GM23248 (cell line): ENCODE data around the gene GARIN1A. TPM values are rescaled to one million over a fixed set of nuclear protein-coding genes. Genes with fewer than 3 reads are reported as not detected.
"Not testable (repeated sequence)": the region's sequence is repeated elsewhere in the genome, so short reads cannot be mapped to it uniquely, and the experiment has no call there.

ENCODE experiments used
- DNase-seq: peaks from one replicate; pipeline ENCODE4 v3.0.0-alpha.2; 2015
- H2AFZ ChIP-seq: fragments of 200-600 bp; sonication (generic); 2 replicates; pipeline ENCODE4 v1.6.1; 2016; ENCODE audit warnings: antibody characterized with exemption
- H3F3A ChIP-seq: fragments of 200-600 bp; sonication (generic); 2 replicates; pipeline ENCODE4 v1.6.1; 2016; ENCODE audit warnings: mild to moderate bottlenecking, antibody characterized with exemption, mixed run types; ENCODE audit not compliant: insufficient read depth
- H3K27ac ChIP-seq: fragments of 200-600 bp; sonication (generic); 2 replicates; pipeline ENCODE4 v1.5.1; 2016; ENCODE audit warnings: mild to moderate bottlenecking
- H3K27me3 ChIP-seq: fragments of 200-600 bp; sonication (generic); replicated peaks from 2 replicates; pipeline ENCODE4 v1.6.1; 2016; ENCODE audit warnings: mild to moderate bottlenecking; ENCODE audit not compliant: insufficient read depth
- H3K36me3 ChIP-seq: fragments of 200-600 bp; sonication (generic); 2 replicates; pipeline ENCODE4 v1.6.1; 2016; ENCODE audit warnings: low read depth, mild to moderate bottlenecking
- H3K4me1 ChIP-seq: fragments of 200-600 bp; sonication (generic); 2 replicates; pipeline ENCODE4 v1.6.1; 2016; ENCODE audit warnings: mild to moderate bottlenecking; ENCODE audit not compliant: insufficient read depth
- H3K4me2 ChIP-seq: fragments of 200-600 bp; sonication (generic); one replicate; pipeline ENCODE4 v1.6.1; 2016; ENCODE audit warnings: mild to moderate bottlenecking; ENCODE audit not compliant: unreplicated experiment
- H3K4me3 ChIP-seq: fragments of 200-600 bp; sonication (generic); 2 replicates; pipeline ENCODE4 v1.5.1; 2016; ENCODE audit warnings: mild to moderate bottlenecking
- H3K79me2 ChIP-seq: fragments of 200-600 bp; sonication (generic); 2 replicates; pipeline ENCODE4 v1.6.1; 2016; ENCODE audit warnings: mild to moderate bottlenecking; ENCODE audit not compliant: insufficient read depth
- H3K9ac ChIP-seq: fragments of 200-600 bp; sonication (generic); 2 replicates; pipeline ENCODE4 v1.6.1; 2016; ENCODE audit warnings: mild to moderate bottlenecking
- H3K9me2 ChIP-seq: fragments of 200-600 bp; sonication (generic); 2 replicates; pipeline ENCODE4 v1.6.1; 2016; ENCODE audit warnings: mixed run types, mild to moderate bottlenecking, moderate library complexity; ENCODE audit not compliant: insufficient read depth
- H3K9me3 ChIP-seq: fragments of 200-600 bp; sonication (generic); one replicate; pipeline ENCODE4 v1.6.1; 2017; ENCODE audit warnings: low read depth
- H4K20me1 ChIP-seq: fragments of 200-600 bp; sonication (generic); 2 replicates; pipeline ENCODE4 v1.6.0; 2016; ENCODE audit not compliant: insufficient read depth
- EZH2 ChIP-seq: fragments of 200-600 bp; sonication (generic); IDR thresholded peaks from 2 replicates; pipeline ENCODE4 v1.6.1; 2018; ENCODE audit warnings: antibody characterized with exemption, mild to moderate bottlenecking; ENCODE audit not compliant: insufficient read depth, poor library complexity, severe bottlenecking
- EZH2phosphoT487 ChIP-seq: fragments of 200-600 bp; sonication (generic); IDR thresholded peaks from 2 replicates; pipeline ENCODE4 v1.6.1; 2018; ENCODE audit warnings: antibody characterized with exemption, moderate library complexity, mild to moderate bottlenecking, low read depth; ENCODE audit not compliant: insufficient read depth
- WGBS, 2 experiments: methylation state at CpG; one replicate each; pipeline ENCODE4 v1.1.6; 2015 to 2017; ENCODE audit warnings: low lambda C conversion rate in 2 of 2, low coverage in 1 of 2; ENCODE audit errors: missing lambda C conversion rate in 2 of 2; 5-methylcytosine and 5-hydroxymethylcytosine counted together
- in situ Hi-C: fragments of 300-500 bp; cut with MboI; formaldehyde crosslinking; loops from 2 replicates; pipeline ENCODE4 v1.15.0; 2020
- polyA plus RNA-seq: library from polyadenylated mRNA; unstranded; fragments of >200 nt; fragmentation: Nextera tagmentation; extraction: Ambion mirVana; gene quantifications from 2 replicates; pipeline ENCODE4 v1.2.1, GENCODE V29; 2016
- total RNA-seq: library from RNA; depleted of rRNA; stranded (reverse); fragments of >200 nt; shearing (Covaris generic); gene quantifications from 2 replicates; pipeline ENCODE4 v1.2.3, GENCODE V29; 2014

The GARIN1A gene
- total and polyA plus RNA-seq, 2 experiments from 2014 or later, result 0.28 to 0.43 TPM

DNA sequence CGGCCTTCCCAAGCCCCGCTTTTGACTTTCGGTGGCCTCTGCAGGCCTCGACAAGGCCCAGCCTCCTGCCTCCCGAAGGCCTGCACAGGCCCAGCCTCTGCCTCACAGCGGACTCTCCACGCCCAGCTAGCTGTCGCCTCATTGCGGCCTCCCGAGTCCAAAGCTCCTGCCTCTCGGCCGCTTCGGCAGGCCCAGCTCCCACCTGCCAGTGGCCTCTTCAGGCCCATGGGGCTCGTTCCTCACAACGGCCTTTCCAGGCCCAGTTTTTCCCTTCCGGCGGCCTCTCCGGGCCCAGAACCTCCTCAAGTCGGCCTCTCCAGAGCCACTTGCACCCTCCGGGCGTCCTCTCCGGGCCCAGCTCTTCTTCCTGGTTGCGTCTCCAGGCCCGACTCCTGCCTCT, 19.5 kb upstream of the GARIN1A start:
- H4K20me1 ChIP-seq, H2AFZ ChIP-seq, H3K4me2 ChIP-seq, H3K27me3 ChIP-seq, H3F3A ChIP-seq, H3K36me3 ChIP-seq, H3K79me2 ChIP-seq, H3K9me3 ChIP-seq, in situ Hi-C loops, H3K4me3 ChIP-seq, DNase-seq, H3K4me1 ChIP-seq, H3K9ac ChIP-seq, H3K27ac ChIP-seq, H3K9me2 ChIP-seq: not testable (repeated sequence)
- WGBS, 2 experiments, result 94 to 97% methylated on average over 12 to 20 of the region's 24 CpGs

DNA sequence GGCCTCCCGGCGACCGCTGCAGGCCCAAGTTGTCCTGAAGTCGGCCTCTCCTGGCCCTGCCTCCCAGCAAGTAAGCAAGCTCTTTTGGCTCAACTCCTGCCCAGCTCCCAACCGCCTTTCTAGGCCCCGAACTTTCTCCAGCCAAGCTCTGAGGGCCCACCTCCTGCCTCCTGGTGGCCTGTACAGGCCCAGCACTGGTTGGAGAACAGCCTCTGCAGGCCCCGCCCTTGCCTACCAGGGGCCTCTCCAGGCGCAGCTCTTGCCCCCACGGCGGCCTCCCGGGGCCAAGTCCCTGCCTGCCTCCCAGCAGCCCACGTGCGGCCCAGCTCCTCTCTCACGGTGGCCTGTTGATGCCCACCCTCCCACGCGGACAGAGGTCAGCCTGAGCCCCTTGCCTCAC, 18.9 kb upstream of the GARIN1A start:
- H4K20me1 ChIP-seq, DNase-seq, in situ Hi-C loops, H3K9me3 ChIP-seq, H3F3A ChIP-seq, H3K9me2 ChIP-seq, H3K79me2 ChIP-seq, H3K27me3 ChIP-seq, H3K4me3 ChIP-seq, H3K27ac ChIP-seq, H3K4me1 ChIP-seq, H2AFZ ChIP-seq, H3K4me2 ChIP-seq, H3K36me3 ChIP-seq, H3K9ac ChIP-seq: not testable (repeated sequence)
- whole genome bisulfite sequencing, 2 experiments, result 75 to 78% methylated on average over 13 to 16 of the region's 16 CpGs

DNA sequence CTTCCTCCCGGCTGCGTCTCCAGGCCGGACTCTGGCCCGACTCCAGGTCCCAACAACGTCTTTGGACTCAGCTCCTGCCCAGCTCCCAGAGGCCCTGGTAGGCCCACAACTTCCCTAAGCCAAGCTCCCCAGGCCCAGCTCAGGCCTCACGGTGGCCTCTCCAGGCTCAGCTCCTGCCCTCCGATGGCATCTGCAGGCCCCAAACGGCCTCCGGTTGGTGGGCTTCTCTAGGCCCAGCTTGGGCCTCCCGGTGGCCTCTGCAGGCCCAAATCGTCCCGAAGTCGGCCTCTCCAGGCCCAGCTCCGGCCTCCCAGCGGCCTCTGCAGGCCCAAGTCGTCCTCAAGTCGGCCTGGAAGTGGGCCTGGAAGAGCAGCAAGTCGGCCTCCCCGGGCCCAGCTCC, 18.0 kb upstream of the GARIN1A start:
- H2AFZ ChIP-seq, H3K9me3 ChIP-seq, in situ Hi-C loops, DNase-seq, H3K9me2 ChIP-seq, H3K27ac ChIP-seq, H4K20me1 ChIP-seq, H3K4me3 ChIP-seq, H3K79me2 ChIP-seq, H3K9ac ChIP-seq, H3K4me2 ChIP-seq, H3K4me1 ChIP-seq, H3F3A ChIP-seq, H3K27me3 ChIP-seq, H3K36me3 ChIP-seq: not testable (repeated sequence)
- WGBS, 2 experiments, result 84 to 97% methylated on average over 8 to 19 of the region's 19 CpGs

DNA sequence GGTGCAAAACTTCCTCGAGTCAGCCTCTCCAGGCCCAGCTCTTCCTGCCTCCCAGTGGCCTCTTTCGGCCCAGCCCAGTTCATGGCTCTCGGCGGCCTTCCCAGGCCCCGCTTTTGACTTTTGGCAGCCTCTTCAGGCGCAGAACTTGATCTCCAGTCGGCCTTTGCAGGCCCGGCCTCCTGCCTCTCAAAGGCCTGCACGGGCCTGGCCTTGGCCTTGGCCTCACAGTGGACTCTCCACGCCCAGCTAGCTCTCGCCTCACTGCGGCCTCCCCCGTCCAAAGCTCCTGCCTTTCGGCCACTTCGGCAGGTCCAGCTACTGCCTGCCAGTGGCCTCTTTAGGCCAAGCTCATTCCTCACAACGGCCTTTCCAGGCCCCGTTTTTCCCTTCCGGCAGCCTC, 17.6 kb upstream of the GARIN1A start:
- H3K36me3 ChIP-seq, H3K9me2 ChIP-seq, H3K79me2 ChIP-seq, in situ Hi-C loops, H3K4me2 ChIP-seq, H3K27me3 ChIP-seq, H3K4me3 ChIP-seq, H3F3A ChIP-seq, H2AFZ ChIP-seq, DNase-seq, H3K9me3 ChIP-seq, H3K4me1 ChIP-seq, H4K20me1 ChIP-seq, H3K9ac ChIP-seq, H3K27ac ChIP-seq: not testable (repeated sequence)
- WGBS, 2 experiments, result 87 to 89% methylated on average over 12 to 18 of the region's 18 CpGs

DNA sequence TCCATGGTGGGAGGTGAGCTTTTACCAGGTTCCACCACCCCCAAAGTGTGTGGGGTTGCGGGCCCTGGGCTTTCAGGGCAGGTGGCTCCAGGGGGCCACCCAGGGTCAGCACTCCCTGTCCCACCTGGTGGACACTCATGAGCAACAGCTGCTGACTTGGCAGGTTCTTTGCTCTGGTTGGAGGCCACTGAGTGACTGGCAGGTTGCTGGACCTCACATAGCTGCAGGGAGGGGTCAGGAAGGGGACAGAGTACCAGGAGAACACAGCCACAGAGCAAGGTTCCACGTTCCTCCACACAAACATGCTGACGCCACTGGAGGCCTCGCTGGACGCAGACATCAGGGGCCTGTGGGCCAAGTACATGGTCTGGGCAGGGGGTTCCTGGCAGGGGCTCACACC, 13.7 kb upstream of the GARIN1A start:
- H3K9ac ChIP-seq, H4K20me1 ChIP-seq, H3K27ac ChIP-seq, in situ Hi-C loops, H3K27me3 ChIP-seq, DNase-seq, H2AFZ ChIP-seq, H3K4me3 ChIP-seq, H3K79me2 ChIP-seq, H3K9me2 ChIP-seq, H3F3A ChIP-seq, H3K4me2 ChIP-seq, H3K4me1 ChIP-seq, H3K9me3 ChIP-seq, H3K36me3 ChIP-seq: not testable (repeated sequence)
- 91 to 93% methylated on average over 5 of the region's 5 CpGs for WGBS, 2 experiments

DNA sequence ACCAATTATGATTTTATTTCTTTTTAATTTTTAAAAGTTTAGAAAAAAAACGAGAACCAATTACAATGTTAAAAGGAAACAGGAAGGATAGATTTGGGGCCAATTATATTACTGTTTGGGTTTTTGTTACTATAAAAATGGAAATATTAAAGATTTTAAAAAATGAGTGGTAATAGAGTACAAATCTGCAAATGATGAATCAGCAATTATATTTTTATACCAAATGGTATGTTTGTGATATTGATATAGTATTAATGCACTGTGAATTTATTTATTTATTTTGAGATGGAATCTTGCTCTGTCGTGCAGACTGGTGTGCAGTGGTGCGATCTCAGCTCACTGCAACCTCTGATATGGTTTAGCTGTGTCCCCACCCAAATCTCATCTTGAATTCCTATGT, 11.5 kb upstream of the GARIN1A start:
- Histone ChIP-seq H3K4me2 (no peak overlapping the region), H3K9me3 (no peaks in the 10 kb centered on the region), H3K9ac (no peak overlapping the region), H4K20me1 (no peaks in the 10 kb centered on the region), H3K79me2 (no peaks in the 10 kb centered on the region), H3F3A (peaks cover 4% of the 10 kb centered on the region; the same call in 1 of the 2 replicates), H3K27ac (no peak overlapping the region), H2AFZ (no peak overlapping the region), H3K4me1 (no peaks in the 10 kb centered on the region), H3K4me3 (no peak overlapping the region), H3K27me3 (no peaks in the 10 kb centered on the region), H3K36me3 (no peaks in the 10 kb centered on the region), H3K9me2 (no peaks in the 10 kb centered on the region)
- TF ChIP-seq EZH2phosphoT487 (no peak), EZH2 (no peak)
- DNase-seq, result no peak
- 94 to 100% methylated on average over 3 of the region's 3 CpGs for WGBS, 2 experiments
- in situ Hi-C loops, result no loop called here
